DOHH2 (cell line): Measurements from ENCODE around the gene EPB41L3.

Experiments
- H3F3A ChIP-seq: fragments of 200-600 bp; sonication (generic), shearing (Covaris generic); 2 replicates; pipeline ENCODE4 v1.6.0; 2016; ENCODE audit warnings: antibody characterized with exemption, mild to moderate bottlenecking; ENCODE audit not compliant: control insufficient read depth, insufficient read depth
- H3K27ac ChIP-seq: fragments of 200-600 bp; sonication (generic); 2 replicates; pipeline ENCODE4 v1.5.1; 2014; ENCODE audit warnings: low read depth, mild to moderate bottlenecking, low read length, moderate library complexity
- H3K27me3 ChIP-seq: fragments of 200-600 bp; sonication (generic); 2 replicates; pipeline ENCODE4 v1.6.1; 2014; ENCODE audit warnings: mild to moderate bottlenecking, low read length, mixed read lengths; ENCODE audit not compliant: control insufficient read depth
- H3K36me3 ChIP-seq: fragments of 200-600 bp; sonication (generic); 2 replicates; pipeline ENCODE4 v1.6.1; 2014; ENCODE audit warnings: mild to moderate bottlenecking, low read length, moderate library complexity, mixed read lengths; ENCODE audit not compliant: control insufficient read depth
- H3K4me1 ChIP-seq: fragments of 200-600 bp; sonication (generic); 2 replicates; pipeline ENCODE4 v1.6.1; 2014; ENCODE audit warnings: mild to moderate bottlenecking, low read length, mixed read lengths; ENCODE audit not compliant: control insufficient read depth
- H3K4me2 ChIP-seq: fragments of 200-600 bp; sonication (generic); 2 replicates; pipeline ENCODE4 v1.6.0; 2014; ENCODE audit warnings: mild to moderate bottlenecking, low read length, moderate library complexity
- H3K4me3 ChIP-seq: fragments of 200-600 bp; sonication (generic); 2 replicates; pipeline ENCODE4 v1.5.1; 2014; ENCODE audit warnings: mild to moderate bottlenecking, low read length, mixed read lengths
- H3K79me2 ChIP-seq: fragments of 200-600 bp; sonication (generic); 2 replicates; pipeline ENCODE4 v1.6.1; 2014; ENCODE audit warnings: mild to moderate bottlenecking, low read length, mixed read lengths; ENCODE audit not compliant: control insufficient read depth
- H3K9me2 ChIP-seq: fragments of 200-600 bp; sonication (generic); replicated peaks from 2 replicates; pipeline ENCODE4 v1.6.1; 2014; ENCODE audit warnings: mild to moderate bottlenecking, low read length, mixed read lengths; ENCODE audit not compliant: control insufficient read depth
- H3K9me3 ChIP-seq: fragments of 200-600 bp; sonication (generic); 2 replicates; pipeline ENCODE4 v1.6.1; 2014; ENCODE audit warnings: antibody characterized with exemption, low read length, mixed read lengths; ENCODE audit not compliant: control insufficient read depth, insufficient read depth
- H4K20me1 ChIP-seq: fragments of 200-600 bp; sonication (generic); 2 replicates; pipeline ENCODE4 v1.6.0; 2014; ENCODE audit warnings: low read depth, mild to moderate bottlenecking, antibody characterized with exemption, low read length, moderate library complexity; ENCODE audit not compliant: control insufficient read depth, insufficient read depth
- EZH2phosphoT487 ChIP-seq: fragments of 200-600 bp; sonication (generic); IDR thresholded peaks from 2 replicates; pipeline ENCODE4 v1.6.1; 2017; ENCODE audit warnings: borderline replicate concordance, mild to moderate bottlenecking, antibody characterized with exemption, low read length, moderate library complexity, mixed read lengths
- TF ChIP-seq, protein P1 (sequence below): fragments of 200-600 bp; sonication (generic); IDR thresholded peaks from one replicate; pipeline ENCODE4 v1.5.1; 2014; ENCODE audit warnings: antibody characterized with exemption, mild to moderate bottlenecking, low read depth, low read length; ENCODE audit not compliant: poor library complexity, severe bottlenecking

EPB41L3 gene

DNA sequence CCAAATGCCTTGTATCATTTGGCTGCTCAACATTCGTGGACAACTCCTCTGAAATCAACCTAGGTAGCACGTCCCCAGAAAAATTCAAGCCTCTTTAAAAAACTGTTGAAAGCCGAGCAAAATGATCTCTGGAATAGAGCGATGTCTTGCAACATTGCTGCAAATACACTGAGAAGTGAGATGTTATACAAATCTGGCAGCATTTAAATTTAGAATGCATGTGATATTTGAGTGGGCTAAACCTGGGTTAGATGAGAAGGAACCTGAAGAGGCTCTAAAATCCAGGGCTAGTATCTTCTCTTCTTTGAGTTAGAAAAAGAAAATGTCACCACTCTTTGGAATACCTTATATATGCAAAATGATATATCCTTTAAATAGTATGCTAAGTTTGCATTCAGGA is 166.8 kb downstream of the EPB41L3 start:
- H3K79me2 ChIP-seq, result no peaks in the 10 kb centered on the region
- no peaks in the 10 kb centered on the region for H3K9me3 ChIP-seq
- no peak overlapping the region for H3K4me3 ChIP-seq
- no peak overlapping the region for H3K4me2 ChIP-seq
- H3K36me3 ChIP-seq, result no peaks in the 10 kb centered on the region
- no peaks in the 10 kb centered on the region for H3K9me2 ChIP-seq
- no peaks in the 10 kb centered on the region for H4K20me1 ChIP-seq
- H3K4me1 ChIP-seq, result no peaks in the 10 kb centered on the region
- H3F3A ChIP-seq, result no peaks in the 10 kb centered on the region
- no peaks in the 10 kb centered on the region for H3K27me3 ChIP-seq
- TF ChIP-seq, protein P1, sequence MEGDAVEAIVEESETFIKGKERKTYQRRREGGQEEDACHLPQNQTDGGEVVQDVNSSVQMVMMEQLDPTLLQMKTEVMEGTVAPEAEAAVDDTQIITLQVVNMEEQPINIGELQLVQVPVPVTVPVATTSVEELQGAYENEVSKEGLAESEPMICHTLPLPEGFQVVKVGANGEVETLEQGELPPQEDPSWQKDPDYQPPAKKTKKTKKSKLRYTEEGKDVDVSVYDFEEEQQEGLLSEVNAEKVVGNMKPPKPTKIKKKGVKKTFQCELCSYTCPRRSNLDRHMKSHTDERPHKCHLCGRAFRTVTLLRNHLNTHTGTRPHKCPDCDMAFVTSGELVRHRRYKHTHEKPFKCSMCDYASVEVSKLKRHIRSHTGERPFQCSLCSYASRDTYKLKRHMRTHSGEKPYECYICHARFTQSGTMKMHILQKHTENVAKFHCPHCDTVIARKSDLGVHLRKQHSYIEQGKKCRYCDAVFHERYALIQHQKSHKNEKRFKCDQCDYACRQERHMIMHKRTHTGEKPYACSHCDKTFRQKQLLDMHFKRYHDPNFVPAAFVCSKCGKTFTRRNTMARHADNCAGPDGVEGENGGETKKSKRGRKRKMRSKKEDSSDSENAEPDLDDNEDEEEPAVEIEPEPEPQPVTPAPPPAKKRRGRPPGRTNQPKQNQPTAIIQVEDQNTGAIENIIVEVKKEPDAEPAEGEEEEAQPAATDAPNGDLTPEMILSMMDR, result no peak
- no peak for TF ChIP-seq EZH2phosphoT487
- H3K27ac ChIP-seq, result no peak overlapping the region

DNA sequence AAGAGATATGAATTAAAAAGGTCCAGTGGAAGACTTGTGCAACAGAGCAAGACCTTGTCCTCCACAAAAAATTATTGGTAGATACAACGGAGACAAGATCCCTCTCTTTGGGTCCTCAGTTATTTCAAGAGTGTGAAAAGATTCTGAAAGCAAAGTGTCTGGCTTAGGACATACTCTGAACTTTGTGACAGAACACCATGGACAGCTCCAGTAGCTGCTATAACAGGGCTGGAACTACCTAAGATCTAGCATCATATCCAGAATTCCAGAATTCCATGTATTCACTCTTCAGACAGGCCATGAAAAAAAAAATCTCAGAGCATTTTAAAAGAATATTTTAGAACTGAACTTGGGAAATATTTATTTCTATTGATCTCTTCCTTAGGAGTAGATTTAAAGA is 173.5 kb downstream of the EPB41L3 start:
- Histone ChIP-seq H3K79me2 (no peaks in the 10 kb centered on the region), H3K4me1 (no peaks in the 10 kb centered on the region), H3K4me3 (no peak overlapping the region), H3F3A (no peaks in the 10 kb centered on the region), H4K20me1 (no peaks in the 10 kb centered on the region), H3K9me2 (no peaks in the 10 kb centered on the region), H3K27ac (no peak overlapping the region), H3K27me3 (no peaks in the 10 kb centered on the region), H3K36me3 (no peaks in the 10 kb centered on the region), H3K4me2 (no peak overlapping the region), H3K9me3 (no peaks in the 10 kb centered on the region)
- TF ChIP-seq, protein P1, result no peak
- no peak for TF ChIP-seq EZH2phosphoT487

- H3K27me3 ChIP-seq, result no peaks in the 10 kb centered on the region
- no peaks in the 10 kb centered on the region for H4K20me1 ChIP-seq
- H3K4me3 ChIP-seq, result no peak overlapping the region
- no peaks in the 10 kb centered on the region for H3K79me2 ChIP-seq
- no peak overlapping the region for H3K4me2 ChIP-seq
- no peaks in the 10 kb centered on the region for H3K36me3 ChIP-seq
- H3K4me1 ChIP-seq, result no peaks in the 10 kb centered on the region
- no peak overlapping the region for H3K27ac ChIP-seq
- TF ChIP-seq, protein P1, result no peak
- TF ChIP-seq EZH2phosphoT487, result no peak
- H3K9me3 ChIP-seq, result no peaks in the 10 kb centered on the region
- H3F3A ChIP-seq, result no peaks in the 10 kb centered on the region
- no peaks in the 10 kb centered on the region for H3K9me2 ChIP-seq
Observed at GRCh38 chr18:5369513-5369912, 174.3 kb downstream of the EPB41L3 start.

- Histone ChIP-seq H3K4me2 (no peak overlapping the region), H3K27me3 (no peaks in the 10 kb centered on the region)
- TF ChIP-seq, protein P1, result no peak
Observed at GRCh38 chr18:5365443-5365842, 178.4 kb downstream of the EPB41L3 start.

More at GRCh38 chr18:5365443-5365842, 178.4 kb downstream of the EPB41L3 start:
- Histone ChIP-seq H3K4me3 (no peak overlapping the region), H3F3A (no peaks in the 10 kb centered on the region), H3K36me3 (no peaks in the 10 kb centered on the region), H3K79me2 (no peaks in the 10 kb centered on the region), H3K9me3 (no peaks in the 10 kb centered on the region), H3K4me1 (no peaks in the 10 kb centered on the region), H3K27ac (no peak overlapping the region), H3K9me2 (no peaks in the 10 kb centered on the region), H4K20me1 (no peaks in the 10 kb centered on the region)
